AG04449 (cell line): ENCODE results near the gene LRMDA.
"Not testable (repeated sequence)": the region's sequence is repeated elsewhere in the genome, so short reads cannot be mapped to it uniquely, and the experiment has no call there.

Experiments
- CTCF ChIA-PET: fragments of 350-600 bp; formaldehyde crosslinking; extraction: SDS; loops from one replicate; lab custom pipeline; 2021; ENCODE audit warnings: antibody characterized with exemption; lab: Yijun Ruan, JAX
- POLR2A ChIA-PET: fragments of 400-600, 350-600 bp; formaldehyde crosslinking; extraction: SDS; loops from one replicate; lab custom pipeline; 2020; ENCODE audit warnings: antibody characterized with exemption, inconsistent platforms; lab: Yijun Ruan, JAX
- DNase-seq: peaks from one replicate; pipeline ENCODE4 v3.0.0-alpha.2; 2010; ENCODE audit warnings: low read depth, low spot score
- H3K4me3 ChIP-seq: 2 replicates; pipeline ENCODE4 v1.5.1; 2011; ENCODE audit warnings: low read depth, mild to moderate bottlenecking, control low read depth, low read length
- TF ChIP-seq, protein P1 (sequence below): IDR thresholded peaks from one replicate; pipeline ENCODE4 v1.5.1; 2011; ENCODE audit warnings: mild to moderate bottlenecking, moderate library complexity, low read length, control low read depth, inconsistent platforms; ENCODE audit not compliant: insufficient read depth; ENCODE audit errors: missing control alignments

The LRMDA gene

DNA sequence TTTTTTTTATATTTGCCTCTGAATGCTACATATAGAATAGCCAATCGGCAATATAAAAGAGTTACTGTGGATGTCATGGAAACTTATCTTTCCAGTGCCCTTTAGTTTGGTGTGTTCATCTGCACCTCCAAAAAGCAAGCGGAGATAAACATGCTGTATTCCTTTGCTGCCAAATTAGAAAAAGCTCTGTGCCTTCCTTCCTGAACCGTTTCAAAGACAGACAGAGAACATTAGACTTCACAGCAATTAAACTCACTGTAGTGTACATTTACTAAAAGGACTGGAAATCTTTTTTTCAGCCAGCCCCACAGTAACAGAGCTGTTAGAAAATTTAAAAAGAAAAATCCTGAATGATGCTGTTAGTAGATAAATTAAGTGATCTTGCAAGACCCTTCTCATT, 707.5 kb downstream of the LRMDA start:
- TF ChIP-seq, protein P1, sequence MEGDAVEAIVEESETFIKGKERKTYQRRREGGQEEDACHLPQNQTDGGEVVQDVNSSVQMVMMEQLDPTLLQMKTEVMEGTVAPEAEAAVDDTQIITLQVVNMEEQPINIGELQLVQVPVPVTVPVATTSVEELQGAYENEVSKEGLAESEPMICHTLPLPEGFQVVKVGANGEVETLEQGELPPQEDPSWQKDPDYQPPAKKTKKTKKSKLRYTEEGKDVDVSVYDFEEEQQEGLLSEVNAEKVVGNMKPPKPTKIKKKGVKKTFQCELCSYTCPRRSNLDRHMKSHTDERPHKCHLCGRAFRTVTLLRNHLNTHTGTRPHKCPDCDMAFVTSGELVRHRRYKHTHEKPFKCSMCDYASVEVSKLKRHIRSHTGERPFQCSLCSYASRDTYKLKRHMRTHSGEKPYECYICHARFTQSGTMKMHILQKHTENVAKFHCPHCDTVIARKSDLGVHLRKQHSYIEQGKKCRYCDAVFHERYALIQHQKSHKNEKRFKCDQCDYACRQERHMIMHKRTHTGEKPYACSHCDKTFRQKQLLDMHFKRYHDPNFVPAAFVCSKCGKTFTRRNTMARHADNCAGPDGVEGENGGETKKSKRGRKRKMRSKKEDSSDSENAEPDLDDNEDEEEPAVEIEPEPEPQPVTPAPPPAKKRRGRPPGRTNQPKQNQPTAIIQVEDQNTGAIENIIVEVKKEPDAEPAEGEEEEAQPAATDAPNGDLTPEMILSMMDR = no peak
- H3K4me3 ChIP-seq = no peak overlapping the region
- CTCF ChIA-PET = no interaction called here
- POLR2A ChIA-PET = no interaction called here
- DNase-seq = no peak

DNA sequence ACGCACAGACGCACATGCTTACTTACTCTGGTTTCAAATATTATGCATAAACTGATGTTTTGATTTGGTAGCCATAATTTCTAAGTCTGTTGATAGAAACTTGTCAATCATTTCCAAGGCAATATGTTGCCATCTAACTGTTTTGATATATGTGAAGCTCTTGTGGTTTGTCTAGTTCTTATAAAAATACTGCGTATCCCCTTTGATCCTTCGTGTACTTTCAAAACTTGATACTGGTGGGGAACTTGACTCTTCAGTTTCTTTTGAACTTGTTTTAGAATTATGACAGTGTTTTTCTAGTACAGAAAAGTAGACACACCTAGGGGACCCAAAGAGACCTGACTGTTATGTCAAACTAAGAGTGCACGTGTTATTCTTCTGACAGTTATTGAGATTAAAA, 708.0 kb downstream of the LRMDA start:
- no peak for DNase-seq
- CTCF ChIA-PET = no interaction called here
- POLR2A ChIA-PET = no interaction called here
- TF ChIP-seq, protein P1 = no peak
- no peak overlapping the region for H3K4me3 ChIP-seq

DNA sequence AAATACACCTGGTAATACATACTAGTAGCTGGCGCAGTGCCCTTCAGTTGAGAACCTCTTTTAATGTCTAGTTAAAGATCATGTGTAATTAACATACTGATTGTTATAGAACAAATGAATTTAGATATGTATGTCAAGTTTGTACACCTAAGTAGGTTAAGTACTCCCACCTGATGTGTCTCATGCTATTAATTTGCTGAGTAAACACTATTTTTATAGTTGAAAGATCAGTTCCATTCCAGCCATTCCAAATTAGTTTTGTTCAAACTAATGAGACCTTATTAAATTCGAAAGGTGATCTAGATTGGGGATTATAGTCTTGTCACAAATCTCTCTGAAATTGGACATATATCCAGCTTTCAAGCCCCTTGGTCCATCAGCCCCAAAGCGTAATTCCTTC, 710.0 kb downstream of the LRMDA start:
- ChIA-PET POLR2A (no interaction called here), CTCF (interaction anchor here (1.5 kb wide), 1 partner anchor 105 kb away, joined by 3 read pairs; no protein-coding TSS in a partner anchor)
- TF ChIP-seq, protein P1 = no peak
- H3K4me3 ChIP-seq = no peak overlapping the region
- DNase-seq = no peak

DNA sequence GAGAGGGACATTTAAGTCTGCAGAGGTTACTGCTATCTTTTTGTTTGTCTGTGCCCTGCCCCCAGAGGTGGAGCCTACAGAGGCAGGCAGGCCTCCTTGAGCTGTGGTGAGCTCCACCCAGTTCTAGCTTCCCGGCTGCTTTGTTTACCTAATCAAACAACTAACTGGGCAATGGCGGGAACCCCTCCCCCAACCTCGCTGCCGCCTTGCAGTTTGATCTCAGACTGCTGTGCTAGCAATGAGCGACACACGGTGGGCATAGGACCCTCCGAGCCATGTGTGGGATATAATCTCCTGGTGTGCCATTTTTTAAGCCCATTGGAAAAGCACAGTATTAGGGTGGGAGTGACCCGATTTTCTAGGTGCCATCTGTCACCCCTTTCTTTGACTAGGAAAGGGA, 716.8 kb downstream of the LRMDA start:
- POLR2A ChIA-PET, CTCF ChIA-PET, DNase-seq, H3K4me3 ChIP-seq: not testable (repeated sequence)

DNA sequence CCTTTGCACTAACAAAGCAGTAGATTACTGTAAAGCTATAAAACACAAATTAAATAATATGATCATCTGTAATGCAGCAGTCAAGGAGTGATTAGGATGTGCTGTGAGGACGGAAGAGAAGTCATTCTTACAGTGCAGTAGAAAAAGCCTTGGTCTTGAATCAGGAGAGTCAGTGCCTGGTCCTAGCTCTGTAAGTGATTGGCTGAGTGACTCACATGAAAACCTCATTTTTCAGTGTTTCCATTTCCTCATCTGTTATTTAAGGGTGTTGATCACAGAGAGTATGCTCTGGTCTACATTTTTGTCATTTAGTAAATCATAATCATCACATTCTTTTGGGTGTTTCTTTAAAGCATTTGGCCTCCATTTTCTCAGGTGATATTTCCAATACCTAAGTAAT, 717.8 kb downstream of the LRMDA start:
- CTCF ChIA-PET = no interaction called here
- no peak overlapping the region for H3K4me3 ChIP-seq
- TF ChIP-seq, protein P1 = no peak
- no peak for DNase-seq
- POLR2A ChIA-PET = no interaction called here

DNA sequence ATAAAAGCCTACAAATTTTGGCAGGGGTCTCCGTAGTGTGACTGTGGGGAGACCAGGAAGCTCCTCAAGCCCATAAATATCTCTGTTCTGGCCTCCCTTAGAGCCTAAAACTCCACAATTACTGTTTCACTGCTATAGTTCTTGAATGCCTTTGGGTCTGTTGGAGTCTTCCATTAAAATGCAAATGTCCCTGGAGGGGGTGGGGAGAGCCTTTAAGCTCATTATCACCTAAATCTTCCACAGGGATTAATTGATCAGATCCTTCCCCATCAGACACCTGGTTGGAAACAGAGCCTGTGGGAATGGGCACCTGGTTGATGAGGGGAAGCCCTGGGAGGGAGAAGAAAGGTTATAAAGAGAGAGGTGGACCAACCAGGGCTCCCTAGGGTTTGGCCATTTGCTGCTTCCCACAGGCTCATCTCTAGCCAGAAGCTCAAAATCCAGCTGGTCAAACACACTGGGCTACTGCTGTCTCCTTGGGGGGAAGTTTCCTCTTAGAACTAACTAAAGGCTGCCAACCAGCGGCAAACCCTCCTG, 718.2 kb downstream of the LRMDA start:
- CTCF ChIA-PET = no interaction called here
- TF ChIP-seq, protein P1 = no peak
- POLR2A ChIA-PET = no interaction called here
- H3K4me3 ChIP-seq = no peak overlapping the region
- no peak for DNase-seq
